Neural crest cell (in vitro differentiated cells): ENCODE results near the gene ABCA13. TPM values are rescaled to one million over a fixed set of nuclear protein-coding genes. Genes with fewer than 3 reads are reported as not detected.

Experiments used
- DNase-seq: peaks from one replicate; pipeline ENCODE4 v3.0.0; 2021; ENCODE audit warnings: low read depth, mixed read lengths, low spot score
- H3K27ac Mint-ChIP-seq: one replicate; pipeline ENCODE4 v1.8.0; 2021; ENCODE audit warnings: mild to moderate bottlenecking, mixed read lengths; ENCODE audit not compliant: unreplicated experiment
- H3K27me3 Mint-ChIP-seq: 2 replicates; pipeline ENCODE4 v1.8.0; 2021; ENCODE audit warnings: low read depth, mild to moderate bottlenecking, mixed read lengths
- H3K36me3 Mint-ChIP-seq: 2 replicates; pipeline ENCODE4 v1.8.0; 2021; ENCODE audit warnings: low read depth, mild to moderate bottlenecking, mixed read lengths
- H3K4me1 Mint-ChIP-seq: 2 replicates; pipeline ENCODE4 v1.8.0; 2021; ENCODE audit warnings: mixed read lengths
- H3K4me3 Mint-ChIP-seq: one replicate; pipeline ENCODE4 v1.8.0; 2021; ENCODE audit warnings: mild to moderate bottlenecking, mixed read lengths
- H3K9me3 Mint-ChIP-seq: 2 replicates; pipeline ENCODE4 v1.8.0; 2021; ENCODE audit warnings: mixed read lengths
- total RNA-seq: library from RNA; stranded (reverse); gene quantifications from 2 replicates; pipeline ENCODE4 v1.2.1, GENCODE V29; 2021
- TF ChIP-seq, protein P1 (sequence below): fragments of 200-600 bp; sonication (generic); conservative IDR thresholded peaks from 2 replicates; pipeline ENCODE4 v1.5.0; 2021; ENCODE audit warnings: antibody characterized with exemption, mild to moderate bottlenecking

ABCA13 gene
- total RNA-seq, 1 donor from 2014 or later: 0.89 TPM

- no peaks in the 10 kb centered on the region for H3K4me1 Mint-ChIP-seq
- H3K9me3 Mint-ChIP-seq: peaks cover 3% of the 10 kb centered on the region
- H3K36me3 Mint-ChIP-seq: no peaks in the 10 kb centered on the region
- H3K4me3 Mint-ChIP-seq: no peak overlapping the region
- DNase-seq: no peak
- no peaks in the 10 kb centered on the region for H3K27me3 Mint-ChIP-seq
- H3K27ac Mint-ChIP-seq: no peak overlapping the region
- TF ChIP-seq, protein P1, sequence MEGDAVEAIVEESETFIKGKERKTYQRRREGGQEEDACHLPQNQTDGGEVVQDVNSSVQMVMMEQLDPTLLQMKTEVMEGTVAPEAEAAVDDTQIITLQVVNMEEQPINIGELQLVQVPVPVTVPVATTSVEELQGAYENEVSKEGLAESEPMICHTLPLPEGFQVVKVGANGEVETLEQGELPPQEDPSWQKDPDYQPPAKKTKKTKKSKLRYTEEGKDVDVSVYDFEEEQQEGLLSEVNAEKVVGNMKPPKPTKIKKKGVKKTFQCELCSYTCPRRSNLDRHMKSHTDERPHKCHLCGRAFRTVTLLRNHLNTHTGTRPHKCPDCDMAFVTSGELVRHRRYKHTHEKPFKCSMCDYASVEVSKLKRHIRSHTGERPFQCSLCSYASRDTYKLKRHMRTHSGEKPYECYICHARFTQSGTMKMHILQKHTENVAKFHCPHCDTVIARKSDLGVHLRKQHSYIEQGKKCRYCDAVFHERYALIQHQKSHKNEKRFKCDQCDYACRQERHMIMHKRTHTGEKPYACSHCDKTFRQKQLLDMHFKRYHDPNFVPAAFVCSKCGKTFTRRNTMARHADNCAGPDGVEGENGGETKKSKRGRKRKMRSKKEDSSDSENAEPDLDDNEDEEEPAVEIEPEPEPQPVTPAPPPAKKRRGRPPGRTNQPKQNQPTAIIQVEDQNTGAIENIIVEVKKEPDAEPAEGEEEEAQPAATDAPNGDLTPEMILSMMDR: no peak
Observed at GRCh38 chr7:48416327-48416908, 245.2 kb downstream of the ABCA13 start.

DNA sequence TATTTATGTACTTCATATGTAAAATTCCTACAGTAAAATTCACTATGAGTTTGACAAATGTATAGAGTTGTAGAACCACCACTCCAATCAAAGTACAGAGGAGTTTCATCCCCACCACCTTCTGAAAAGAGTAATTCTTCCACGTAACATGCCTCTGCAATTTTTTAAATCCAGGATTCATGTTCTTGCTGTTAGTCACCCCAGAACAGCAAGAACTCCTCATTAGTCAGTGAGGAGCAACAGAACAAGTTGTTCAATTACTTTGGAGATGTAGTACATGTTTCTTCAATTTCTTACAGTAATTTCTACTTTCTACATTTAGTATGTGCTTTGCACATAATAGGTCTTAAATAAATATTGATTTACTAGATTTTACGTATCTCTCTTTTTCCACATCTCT is 248.1 kb downstream of the ABCA13 start:
- H3K9me3 Mint-ChIP-seq: no peaks in the 10 kb centered on the region
- H3K4me3 Mint-ChIP-seq: no peak overlapping the region
- TF ChIP-seq, protein P1: no peak
- H3K4me1 Mint-ChIP-seq: no peaks in the 10 kb centered on the region
- H3K36me3 Mint-ChIP-seq: no peaks in the 10 kb centered on the region
- H3K27ac Mint-ChIP-seq: no peak overlapping the region
- DNase-seq: no peak
- H3K27me3 Mint-ChIP-seq: no peaks in the 10 kb centered on the region

DNA sequence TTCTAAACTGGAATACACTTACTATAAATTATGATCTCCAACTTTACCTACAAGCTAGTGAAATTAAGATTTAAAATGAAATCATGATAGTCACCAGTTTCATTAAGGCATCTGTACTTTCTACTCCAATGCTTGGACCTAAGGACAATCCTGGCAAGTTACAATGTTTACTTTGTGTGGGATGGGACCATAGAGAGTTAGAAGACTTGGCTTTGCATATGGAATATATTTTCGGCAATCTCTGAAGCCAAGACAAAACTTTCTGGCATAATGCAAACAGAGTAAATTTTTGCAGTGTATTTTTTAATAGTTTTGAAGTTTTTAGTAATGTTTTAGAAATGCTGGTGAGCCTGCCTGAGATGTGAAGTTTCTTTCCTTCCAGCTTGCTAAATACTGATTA is 248.9 kb downstream of the ABCA13 start:
- DNase-seq: no peak
- TF ChIP-seq, protein P1: no peak
- no peaks in the 10 kb centered on the region for H3K36me3 Mint-ChIP-seq
- no peak overlapping the region for H3K27ac Mint-ChIP-seq
- no peaks in the 10 kb centered on the region for H3K27me3 Mint-ChIP-seq
- no peaks in the 10 kb centered on the region for H3K9me3 Mint-ChIP-seq
- H3K4me1 Mint-ChIP-seq: no peaks in the 10 kb centered on the region
- no peak overlapping the region for H3K4me3 Mint-ChIP-seq

- H3K36me3 Mint-ChIP-seq: no peaks in the 10 kb centered on the region
- H3K27ac Mint-ChIP-seq: no peak overlapping the region
- H3K27me3 Mint-ChIP-seq: no peaks in the 10 kb centered on the region
- H3K9me3 Mint-ChIP-seq: no peaks in the 10 kb centered on the region
- H3K4me1 Mint-ChIP-seq: no peaks in the 10 kb centered on the region
- no peak for DNase-seq
- TF ChIP-seq, protein P1: no peak
- H3K4me3 Mint-ChIP-seq: no peak overlapping the region
Observed at GRCh38 chr7:48421357-48421756, 250.1 kb downstream of the ABCA13 start.

DNA sequence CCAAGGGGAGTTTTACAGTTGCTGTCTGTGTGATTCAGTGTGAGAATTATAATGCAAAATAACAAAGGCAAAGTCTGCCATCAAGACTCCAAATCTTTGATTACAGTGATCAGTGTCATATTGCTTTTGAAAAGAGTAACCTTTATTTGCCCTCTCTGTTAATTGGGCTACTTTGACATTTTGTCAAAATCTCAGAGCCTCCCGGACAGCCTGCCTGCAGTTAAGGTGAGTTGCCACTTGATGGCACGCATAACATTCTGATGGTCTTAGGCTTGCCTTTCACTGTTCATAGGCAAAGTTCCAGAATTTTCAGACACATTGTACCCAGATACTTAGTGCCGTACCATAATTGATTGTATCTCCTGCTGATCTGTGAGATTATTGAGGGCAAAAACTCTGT is 253.5 kb downstream of the ABCA13 start:
- Mint-ChIP-seq H3K36me3 (no peaks in the 10 kb centered on the region), H3K27ac (no peak overlapping the region), H3K9me3 (no peaks in the 10 kb centered on the region), H3K4me1 (no peaks in the 10 kb centered on the region), H3K4me3 (no peak overlapping the region), H3K27me3 (no peaks in the 10 kb centered on the region)
- TF ChIP-seq, protein P1: peak; percentile 74
- DNase-seq: no peak
